GM04503 (cell line): ENCODE data around the gene XYLT1.
"Not testable (repeated sequence)": the region's sequence is repeated elsewhere in the genome, so short reads cannot be mapped to it uniquely, and the experiment has no call there.

ENCODE experiments used
- DNase-seq: peaks from one replicate; pipeline ENCODE4 v3.0.0-alpha.2; 2012; ENCODE audit warnings: low read depth

Gene XYLT1

DNA sequence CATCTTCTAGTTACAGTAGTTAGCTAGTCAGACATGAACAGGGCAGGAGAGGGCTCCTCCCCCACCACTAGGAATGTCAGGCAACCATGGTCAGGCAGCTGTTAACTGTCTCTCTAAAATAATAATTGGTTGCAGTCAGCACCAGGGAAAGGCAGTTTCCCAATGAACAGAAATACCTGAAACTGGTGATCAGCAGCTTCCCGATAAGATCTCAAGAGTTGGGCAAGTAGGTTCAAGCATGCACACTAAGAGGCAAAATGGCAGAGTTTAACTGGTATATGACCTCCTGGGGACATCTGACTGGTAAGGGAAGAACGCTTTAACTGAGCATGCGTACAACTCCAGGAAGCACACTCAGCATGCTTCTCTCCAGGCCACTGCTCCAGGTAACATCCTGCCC is 12.6 kb upstream of the XYLT1 start:
- DNase-seq, result no peak

DNA sequence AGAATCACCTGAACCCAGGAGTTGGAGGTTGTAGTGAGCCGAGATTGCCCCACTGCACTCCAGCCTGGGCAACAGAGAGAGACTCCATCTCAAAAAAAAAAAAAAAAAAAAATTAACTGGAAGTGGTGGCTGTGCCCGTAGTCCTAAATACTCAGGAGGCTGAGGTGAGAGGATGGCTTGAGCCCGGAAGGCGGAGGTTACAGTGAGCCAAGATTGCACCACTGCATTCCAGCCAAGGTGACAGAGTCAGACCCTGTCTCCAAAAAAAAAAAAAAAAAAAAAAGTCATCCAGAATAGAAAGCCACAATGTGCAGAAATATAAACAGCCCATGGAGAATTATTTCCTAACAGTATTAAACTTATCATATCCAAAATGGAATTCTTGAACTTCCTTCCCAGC is 11.6 kb upstream of the XYLT1 start:
- not testable (repeated sequence) for DNase-seq

DNA sequence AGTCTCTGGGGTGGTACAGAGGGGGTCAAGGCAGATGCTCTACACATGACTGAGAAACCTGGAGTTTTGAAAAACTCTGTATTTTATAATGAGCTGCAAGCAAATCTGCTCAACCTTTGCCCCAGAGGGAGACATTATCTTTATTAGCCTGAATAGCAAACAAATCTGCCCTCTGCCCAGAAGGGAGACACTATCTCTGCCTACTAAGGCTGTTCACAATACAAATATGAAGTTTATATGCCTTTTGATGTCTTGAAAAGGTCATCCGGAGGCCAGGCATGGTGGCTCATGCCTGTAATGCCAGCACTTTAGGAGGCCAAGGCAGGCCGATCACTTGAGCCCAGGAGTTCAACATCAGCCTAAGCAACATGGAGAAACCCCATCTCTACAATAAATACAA is 11.0 kb upstream of the XYLT1 start:
- no peak for DNase-seq

DNA sequence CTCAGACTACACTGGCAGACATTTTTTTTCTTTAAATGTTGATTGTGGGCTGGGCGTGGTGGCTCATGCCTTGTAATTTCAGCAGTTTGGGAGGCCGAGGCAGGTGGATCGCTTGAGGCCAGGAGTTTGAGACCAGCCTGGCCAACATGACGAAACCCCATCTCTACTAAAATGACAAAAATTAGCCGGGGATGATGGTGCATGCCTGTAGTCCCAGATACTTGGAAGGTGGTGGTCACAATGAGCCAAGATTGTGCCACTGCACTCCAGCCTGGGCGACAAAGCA is 6.4 kb upstream of the XYLT1 start:
- not testable (repeated sequence) for DNase-seq

DNA sequence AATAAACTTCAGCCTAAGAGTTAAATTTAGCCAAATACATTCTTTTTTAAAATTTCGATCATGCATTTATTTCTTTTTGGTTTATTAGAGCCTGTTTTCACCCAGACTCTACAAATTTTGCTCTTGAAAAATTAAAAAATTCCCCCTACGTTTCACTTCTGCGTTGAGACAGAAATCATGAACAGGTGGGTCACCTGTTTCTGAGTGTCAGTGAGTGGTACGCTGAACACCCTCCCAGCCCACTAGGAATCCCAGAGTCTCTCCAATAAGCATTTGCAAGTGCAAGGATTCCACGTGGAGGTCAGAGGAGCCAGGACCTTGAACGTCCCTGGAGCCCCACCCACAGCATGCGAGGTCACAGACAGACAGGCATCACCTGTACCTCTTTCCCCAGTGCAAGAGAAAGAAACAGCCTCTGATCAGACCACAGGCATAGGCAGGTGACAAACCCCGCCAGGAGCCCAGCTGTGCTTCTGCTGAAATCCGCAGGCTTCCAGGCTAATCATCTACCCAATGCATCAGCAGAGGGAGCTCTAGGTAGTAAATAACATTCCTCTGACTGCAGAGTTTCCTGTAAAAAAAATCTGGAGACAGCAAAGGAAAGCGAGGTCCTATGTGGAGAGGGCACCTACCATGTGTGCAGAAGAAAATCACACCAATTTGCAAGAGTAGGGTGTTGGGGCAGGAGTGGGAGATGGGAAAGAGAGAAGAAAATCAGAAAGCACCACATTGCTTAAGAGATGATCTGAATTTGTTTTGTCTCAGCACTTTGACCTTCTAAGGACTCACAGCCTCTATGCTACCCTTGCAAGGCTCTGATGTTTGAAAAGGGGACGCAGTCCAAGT is 5.9 kb upstream of the XYLT1 start:
- no peak for DNase-seq

DNA sequence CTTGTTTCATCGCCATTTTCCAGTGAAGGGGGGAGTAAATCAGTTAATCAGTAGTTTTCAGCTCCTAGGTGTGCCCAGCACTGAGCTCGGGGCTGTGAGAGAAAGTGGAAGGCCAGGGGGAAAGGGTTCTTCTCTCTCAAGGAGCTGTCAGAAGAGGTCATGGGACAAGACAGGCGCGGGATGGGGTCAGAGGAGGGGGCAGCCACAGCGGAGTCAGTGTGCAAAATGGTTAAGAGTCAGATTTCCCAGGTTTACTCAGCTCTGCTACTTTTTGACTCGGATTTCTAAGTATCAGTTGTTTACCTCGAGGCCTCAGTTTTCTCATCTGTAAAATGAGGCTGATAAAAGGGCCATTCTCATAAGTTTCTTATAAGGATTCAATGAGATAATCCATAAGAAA is 4.3 kb upstream of the XYLT1 start:
- no peak for DNase-seq

DNA sequence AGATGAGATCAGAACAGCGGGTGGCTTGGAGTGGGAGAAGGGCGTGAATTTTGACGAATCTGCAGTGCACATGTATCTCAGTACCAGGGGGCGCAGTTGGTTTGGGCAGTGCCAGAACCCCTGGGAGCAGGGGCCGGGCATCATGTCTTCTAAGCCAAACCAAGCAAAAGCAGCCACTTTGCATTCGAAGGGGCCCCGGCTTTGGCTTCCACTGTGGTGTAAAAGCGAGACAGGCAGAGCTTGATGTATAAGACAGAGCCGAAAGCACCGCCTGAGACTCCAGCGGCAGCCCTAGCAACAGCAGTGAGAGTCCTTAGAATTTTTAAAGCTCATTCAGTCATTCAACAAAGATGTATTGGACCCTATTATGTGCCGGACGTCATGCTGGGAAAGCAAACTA is 3.8 kb upstream of the XYLT1 start:
- DNase-seq, result no peak

DNA sequence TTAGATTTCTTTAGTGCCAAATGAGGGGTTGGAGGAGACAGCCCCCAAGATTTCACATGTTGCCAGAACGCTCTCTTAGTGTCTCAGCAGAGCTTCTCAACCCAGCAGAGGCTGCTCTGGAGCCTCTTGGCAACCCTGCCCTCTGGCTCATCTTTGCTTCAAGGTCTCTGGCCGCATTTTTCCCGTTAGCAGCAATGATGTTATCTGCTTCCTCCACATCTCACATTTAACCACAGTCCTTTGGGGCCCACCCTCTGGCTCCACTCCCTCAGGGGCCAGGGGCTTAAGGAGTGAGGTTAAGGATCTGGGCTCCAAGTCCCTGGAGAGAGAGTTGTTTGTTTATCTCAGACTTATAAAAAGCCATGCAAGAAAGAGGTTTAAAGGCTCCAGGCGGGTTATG is 3.3 kb upstream of the XYLT1 start:
- DNase-seq, result no peak

DNA sequence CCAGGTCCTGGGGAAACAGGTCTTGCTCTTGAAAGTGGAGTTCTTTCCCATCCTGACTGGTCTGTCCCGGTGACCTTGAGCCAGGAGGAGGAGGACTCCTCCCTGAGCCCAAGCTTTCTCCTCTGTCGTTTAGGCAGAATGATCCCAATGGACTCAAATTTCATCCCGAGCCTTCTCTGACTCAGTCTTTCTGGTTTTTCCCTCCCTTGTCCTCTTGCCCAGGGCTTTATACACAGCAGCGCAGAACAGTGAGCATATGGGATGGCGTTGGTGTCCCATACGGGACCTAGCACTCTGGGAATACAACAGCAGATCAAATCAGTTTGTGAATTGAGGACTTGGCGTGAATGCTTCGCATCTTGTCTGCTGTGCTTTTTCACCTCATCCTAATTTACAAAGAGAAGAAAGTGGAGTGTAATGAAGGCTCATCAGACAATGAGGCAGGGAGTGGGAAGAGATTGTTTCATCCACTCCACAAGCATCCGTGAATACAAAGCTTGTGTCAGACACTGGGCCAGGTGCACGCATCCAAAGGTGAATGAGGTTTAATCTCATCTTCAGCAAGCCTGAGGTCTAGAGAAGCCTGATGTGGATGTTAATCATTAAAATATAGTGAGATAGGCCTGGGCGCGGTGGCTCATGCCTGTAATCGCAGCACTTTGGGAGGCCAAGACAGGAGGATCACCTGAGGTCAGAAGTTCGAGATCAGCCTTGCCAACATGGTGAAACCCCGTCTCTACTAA is 1.1 kb upstream of the XYLT1 start:
- peak; percentile 39 for DNase-seq

DNA sequence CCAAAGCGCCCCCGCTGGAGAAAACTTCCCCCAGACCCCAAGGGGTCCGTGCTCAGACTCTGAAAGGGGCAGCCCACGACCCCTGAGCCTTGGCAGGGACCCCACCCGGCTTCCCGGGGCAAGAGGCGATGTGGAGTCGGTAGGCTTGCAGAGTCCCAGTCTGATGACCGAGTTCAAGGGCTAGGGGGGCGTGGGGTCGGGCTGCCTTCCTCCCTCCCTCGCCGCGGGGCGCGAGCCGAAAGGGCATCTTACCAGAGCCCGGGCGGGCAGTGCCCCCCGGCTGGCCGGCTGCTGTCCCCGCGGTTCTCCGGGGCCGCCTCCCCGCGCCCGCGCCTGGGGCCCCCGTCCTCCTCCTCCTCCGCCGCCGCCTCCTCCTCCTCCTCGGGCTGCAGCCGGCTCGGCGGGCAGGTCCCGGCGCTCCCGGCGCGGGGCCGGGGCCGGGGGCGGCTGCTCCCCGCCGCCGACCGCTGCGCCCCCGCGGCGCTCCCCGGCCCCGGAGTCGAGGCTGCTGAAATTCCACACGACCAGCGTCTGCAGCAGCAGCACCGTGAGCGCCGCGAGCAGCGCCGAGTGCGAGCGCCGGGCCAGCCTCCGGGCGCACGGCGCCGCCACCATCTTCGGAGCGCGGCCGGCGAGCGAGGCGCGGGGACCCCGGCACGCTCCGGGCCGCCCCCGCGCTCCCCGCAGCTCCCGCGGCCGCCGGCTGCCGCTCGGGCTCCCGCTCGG is 415 bp downstream of the XYLT1 start:
- no peak for DNase-seq

DNA sequence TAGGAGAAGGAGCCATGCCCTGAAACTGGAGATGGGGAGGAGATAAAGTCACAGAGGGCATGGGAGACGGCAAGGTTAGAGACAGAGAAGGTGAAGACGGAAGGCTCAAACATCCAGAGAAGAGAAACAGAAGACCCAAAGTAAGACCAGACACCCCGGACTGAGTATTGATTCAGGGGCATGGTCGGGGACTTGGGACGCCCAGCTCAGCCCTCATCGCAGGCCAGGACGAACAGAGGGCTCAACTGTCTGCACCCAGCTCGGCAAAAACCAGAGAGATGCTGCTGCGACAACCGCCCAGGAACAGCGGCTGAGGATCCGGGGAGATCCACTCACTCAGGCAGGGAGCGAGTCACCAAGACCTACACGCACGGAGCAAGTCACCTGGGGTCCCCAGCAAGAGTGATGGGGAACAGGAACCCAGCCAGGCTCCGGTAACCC is 999 bp downstream of the XYLT1 start:
- no peak for DNase-seq

DNA sequence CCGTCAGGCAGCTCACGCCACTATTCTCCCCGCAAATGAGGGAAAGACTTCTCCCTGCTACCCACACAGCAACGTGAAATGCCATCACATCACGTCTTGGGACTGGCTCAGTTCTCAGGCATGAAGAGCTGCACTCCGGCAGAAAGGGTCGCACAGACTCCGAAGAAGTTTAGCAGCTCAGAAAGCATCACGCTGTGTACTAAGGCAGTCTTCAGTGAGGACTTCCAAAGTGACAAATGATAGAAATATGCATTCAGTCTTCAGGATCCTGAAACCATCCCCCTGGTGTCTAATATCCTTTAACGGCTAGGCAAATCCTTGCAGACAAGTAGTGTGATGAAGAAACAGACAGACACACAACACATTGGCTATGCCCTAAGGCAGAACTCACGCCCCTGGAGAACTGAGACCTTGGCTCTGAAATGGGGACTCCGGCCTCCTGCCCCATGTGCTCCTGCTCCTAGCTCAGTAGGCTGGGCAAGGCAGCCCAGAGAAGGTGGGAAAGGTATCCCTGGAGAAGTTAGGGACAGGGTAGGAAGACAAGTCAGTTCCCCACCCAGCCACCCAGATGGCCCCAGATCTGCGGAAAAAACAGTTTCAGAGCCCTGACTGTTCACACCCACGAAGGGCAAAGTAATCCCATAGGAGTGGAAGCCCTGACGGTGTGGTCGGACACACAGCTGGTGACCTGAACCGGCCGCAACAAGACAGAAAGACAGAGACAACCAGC is 1.6 kb downstream of the XYLT1 start:
- peak; percentile 41 for DNase-seq

DNA sequence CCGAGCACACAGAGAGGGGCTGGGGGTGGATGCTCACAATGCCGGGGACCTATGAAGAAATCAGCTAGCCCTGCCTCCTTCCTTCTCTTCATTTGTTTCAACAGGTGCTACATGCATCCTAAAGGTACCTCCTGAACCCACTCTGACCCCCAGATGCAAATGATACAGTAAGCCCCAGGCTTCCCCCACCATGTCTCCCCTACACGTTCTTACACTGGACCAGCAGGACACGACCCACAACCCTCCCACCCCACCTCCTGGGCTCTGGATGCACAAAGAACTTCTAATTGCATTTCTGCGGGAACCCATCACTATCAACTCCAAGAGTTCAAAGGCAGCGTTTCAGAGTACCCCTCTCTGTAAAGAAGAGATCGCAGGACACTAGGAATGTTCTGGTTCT is 2.1 kb downstream of the XYLT1 start:
- no peak for DNase-seq

DNA sequence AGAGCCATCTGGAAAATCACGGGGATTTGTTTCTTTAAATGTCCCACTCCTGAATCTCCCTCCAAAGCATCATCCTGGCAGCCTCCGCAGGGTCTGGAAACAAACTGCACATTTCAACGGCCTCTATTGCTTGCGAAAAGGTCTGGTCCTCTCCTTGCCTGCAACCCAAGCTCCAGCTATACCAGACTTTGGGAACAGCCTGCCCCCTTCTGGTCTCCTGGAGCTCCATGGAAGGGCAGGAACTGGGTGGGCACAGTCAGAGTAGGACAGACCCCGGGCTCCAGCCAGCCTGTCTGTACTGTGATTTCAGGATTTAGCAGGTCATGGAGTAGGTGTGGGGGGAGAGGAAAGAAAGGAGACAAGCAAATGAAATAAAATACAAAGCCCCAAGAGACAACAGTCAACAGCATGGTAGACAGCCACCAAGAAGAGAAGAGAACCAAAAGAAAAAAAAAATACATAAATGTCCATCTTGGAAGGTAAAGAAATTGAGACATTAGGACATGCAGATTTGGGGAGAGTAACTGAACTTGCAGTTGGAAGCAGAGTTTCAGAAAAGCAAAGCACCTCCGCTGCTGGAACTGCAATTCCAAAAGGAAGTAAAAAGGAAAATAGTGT is 2.7 kb downstream of the XYLT1 start:
- no peak for DNase-seq

DNA sequence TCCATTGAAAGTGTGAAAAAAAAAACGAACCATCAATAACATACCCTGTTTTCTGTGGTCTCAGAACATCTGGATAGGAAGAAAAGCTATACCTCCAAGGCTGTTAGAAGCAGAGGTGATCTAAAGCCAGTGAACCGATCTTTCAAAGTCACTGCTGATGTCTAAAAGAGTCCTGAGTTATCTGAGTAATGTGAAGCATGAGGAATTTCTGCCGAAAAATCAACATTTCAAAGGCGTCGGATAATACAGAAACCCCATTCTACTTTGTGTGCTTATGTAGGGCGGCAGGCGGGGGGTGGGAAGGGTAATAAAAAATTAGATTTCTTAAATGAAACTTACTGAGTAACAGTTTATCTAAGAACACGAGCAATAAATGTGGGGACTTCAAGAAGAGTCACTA is 3.9 kb downstream of the XYLT1 start:
- no peak for DNase-seq

DNA sequence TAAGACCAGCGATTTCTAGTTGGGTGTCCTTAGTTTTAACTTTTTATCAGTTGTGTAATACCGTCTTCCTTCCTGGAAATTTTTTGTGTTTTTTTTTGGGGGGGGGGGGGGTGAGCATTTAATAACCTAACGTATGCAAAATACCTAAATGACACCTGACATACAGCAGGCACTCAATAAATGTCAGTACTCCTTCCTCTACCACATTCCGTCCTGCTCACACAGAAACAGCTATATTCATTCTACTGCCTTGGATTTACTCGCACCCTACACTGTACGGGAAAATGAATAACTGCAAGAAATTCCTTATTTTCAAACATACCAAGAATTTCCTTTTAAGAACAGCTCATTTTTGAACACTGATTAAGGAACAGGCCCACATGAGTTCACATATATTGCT is 5.3 kb downstream of the XYLT1 start:
- no peak for DNase-seq

DNA sequence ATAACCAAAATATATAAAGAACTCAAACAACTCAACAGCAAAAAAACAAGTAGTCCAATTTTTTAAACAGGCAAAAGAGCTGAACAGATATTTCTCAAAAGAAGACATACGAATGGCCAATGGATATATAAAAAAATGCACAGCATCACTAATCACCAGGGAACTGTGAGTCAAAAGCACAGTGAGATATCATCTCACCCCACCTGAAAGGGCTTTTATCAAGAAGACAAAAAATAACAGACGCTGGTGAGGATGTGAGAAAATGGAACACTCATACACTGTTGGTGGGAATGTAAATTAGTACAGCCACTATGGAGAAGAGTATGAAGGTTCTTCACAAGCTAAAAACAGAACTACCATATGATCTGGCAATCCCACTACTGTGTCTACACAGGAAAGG is 7.4 kb downstream of the XYLT1 start:
- no peak for DNase-seq

DNA sequence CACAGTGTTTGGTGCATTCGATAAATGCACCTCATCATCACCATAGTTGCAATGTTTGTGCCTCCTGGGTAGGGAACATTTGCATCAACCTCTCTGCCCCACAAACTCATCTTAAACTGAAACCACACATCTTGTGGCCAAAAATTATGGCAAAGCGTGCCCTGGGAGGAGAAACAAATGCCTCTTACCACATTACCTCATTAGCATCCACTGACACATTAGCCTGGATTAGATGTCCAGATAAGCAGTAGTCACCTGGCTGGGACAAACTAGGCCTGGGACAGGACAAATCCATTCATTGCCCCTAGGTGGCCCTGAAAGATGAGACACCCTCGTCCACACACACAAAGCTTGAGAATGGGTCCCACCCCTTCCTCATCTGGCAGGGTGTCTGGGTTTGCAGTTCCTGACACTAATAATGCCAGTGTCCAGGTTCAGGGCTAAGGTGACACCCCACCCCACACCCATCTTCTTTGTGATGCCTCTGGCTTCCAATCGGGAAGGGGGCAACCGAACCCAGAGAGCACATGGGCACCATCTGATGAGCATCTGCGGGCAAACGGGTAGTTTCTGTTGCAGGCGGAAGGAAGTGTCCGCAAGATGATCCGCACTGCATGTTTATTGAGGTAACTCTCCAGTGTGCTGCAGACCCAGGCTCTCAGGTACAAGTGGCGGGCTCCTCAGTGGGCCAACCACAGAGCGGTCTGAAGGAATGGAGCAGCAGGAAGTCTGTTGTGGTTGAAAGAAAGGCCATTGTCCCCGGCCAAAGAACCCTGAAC is 8.6 kb downstream of the XYLT1 start:
- DNase-seq, result no peak

DNA sequence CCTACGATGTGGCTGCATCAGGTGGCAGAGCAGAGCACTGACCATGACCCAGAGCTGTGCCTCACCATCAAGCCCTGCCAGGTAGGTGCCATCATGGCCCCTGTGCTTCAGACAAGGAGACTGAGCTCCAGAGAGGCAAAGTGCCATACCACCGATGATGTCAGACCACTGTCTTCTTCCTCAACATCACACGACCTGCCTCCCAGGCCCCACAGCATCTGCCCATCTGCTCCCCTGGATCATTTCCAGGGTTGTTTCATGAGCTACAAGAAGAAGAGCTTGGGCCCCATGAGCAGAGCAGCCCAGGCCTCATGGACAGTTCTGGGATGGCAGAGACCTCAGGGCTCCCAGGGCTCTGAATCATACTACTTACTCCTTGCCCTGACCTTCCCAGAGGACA is 9.9 kb downstream of the XYLT1 start:
- no peak for DNase-seq

DNA sequence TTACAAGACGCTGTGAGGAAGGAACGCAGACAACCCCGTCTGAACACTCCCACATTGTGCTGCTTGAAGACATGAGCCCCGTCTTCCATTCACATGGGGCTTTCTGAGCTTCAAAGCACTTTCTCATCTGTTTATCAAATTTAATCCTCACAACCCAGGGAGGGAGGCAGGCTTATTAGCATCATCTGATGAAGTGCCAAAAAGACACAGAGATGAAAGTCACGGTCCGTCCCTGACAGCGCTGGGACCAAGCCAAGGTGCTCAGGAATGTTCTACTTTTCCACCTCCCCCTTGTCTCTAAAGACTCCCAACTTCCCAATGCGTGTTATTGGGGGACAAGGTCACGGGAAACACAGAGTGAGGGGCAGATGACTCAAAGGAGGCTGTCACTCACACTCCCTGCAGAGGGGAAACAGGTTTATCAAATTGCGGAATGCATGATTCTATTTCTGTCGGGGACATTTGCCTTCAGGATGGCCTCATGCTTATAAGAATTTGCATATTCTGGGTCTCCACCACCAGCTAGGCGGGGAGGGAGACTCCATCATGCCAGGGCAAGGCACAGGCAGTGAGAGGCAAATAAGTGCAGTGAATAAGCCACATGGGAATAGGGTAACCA is 10.7 kb downstream of the XYLT1 start:
- no peak for DNase-seq

DNA sequence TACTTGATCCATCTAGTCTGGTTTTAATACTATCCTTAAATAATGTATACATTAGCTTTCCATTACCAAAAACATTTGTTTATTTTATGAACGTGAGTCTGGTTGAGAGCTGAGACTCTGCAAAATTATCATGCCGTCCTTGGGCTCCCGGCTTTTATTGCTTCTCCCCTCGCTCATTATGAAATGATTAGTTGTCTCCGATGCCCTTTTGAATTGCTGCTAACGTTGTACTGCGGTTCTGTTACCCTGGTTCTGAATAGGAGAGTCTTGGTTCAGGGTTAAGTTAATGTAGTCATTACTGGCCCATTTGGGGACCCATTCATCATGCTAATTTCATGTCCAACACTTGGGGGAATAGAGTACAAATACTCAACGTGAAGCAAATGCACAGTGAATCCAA is 12.8 kb downstream of the XYLT1 start:
- DNase-seq, result no peak
